Stimulated activated CD8-positive, alpha-beta memory T cell treated with anti-CD3 and anti-CD28 coated beads, Interleukin-12 subunit alpha, Interleukin-12 subunit beta, amount 100 ng/mL, for 1 hour (primary cell): ENCODE measurements around the gene RALB.

ENCODE experiments used
- DNase-seq: peaks from one replicate; pipeline ENCODE4 v3.0.0-alpha.2; 2020; ENCODE audit warnings: low read depth

Gene RALB

GRCh38 chr2:120262761-120263428 is 10.2 kb downstream of the RALB start:
- no peak for DNase-seq

DNA sequence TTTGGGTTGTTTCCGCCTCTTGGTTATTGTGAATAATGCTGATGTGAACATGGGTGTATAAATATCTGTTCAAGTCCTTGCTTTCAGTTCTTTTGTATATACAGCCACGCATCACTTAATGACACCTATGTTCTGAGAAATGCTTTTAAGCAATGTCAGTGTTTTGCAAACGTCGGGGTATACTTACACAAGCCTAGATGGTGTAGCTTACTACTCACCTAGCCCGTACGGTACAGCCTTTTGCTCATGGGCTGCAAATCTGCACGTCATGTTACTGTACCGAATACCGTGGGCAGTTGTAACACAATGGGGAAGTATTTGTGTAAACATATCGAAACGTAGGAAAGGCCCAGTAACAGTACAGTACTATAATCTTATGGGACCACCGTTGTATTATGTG is 12.4 kb downstream of the RALB start:
- no peak for DNase-seq

DNA sequence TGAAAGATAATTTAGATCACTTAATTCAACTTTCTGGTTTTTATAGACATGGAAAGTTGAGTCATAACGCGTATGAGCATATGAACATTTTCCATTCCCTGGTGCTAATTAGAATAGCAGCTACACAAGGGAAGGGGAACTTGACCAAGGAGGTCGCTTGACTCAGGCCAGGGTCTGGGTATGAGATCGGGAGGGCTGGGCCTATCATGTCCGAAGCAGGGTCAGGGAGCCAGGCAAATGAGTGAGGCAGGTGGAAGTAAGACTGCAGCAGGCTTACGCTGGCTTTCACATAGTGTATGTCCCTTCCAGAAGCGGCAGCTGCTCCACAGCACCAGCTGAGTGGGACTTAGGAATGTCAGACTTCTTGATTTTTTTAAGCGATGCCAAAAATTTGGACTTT is 14.7 kb downstream of the RALB start:
- DNase-seq = no peak

DNA sequence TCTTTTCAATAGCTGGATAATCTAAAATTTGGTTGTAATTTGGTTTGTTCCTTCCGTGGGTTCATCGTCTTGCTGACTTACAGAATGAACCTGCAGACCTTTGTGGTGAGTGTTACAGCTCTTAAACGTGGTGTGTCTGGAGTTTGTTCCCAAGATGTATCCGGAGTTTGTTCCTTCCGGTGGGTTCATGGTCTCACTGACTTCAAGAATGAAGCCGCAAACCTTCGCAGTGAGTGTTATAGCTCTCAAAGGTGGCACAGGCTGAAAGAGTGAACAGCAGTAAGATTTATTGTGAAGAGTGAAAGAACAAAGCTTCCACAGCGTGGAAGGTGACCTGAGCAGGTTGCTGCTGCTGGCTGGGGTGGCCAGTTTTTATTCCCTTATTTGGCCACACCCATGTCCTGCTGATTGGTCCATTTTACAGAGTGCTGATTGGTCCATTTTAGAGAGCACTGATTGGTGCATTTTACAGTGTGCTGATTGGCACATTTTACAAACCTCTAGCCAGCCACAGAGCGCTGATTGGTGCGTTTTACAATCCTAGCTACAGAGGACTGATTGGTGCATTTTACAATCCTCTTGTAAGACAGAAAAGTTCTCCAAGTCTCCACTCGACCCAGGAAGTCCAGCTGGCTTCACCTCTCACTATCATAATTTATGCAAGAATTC is 16.6 kb downstream of the RALB start:
- no peak for DNase-seq

- DNase-seq = no peak
Measured at GRCh38 chr2:120269816-120270215, 17.2 kb downstream of the RALB start.

GRCh38 chr2:120271711-120272379 is 19.2 kb downstream of the RALB start:
- no peak for DNase-seq

DNA sequence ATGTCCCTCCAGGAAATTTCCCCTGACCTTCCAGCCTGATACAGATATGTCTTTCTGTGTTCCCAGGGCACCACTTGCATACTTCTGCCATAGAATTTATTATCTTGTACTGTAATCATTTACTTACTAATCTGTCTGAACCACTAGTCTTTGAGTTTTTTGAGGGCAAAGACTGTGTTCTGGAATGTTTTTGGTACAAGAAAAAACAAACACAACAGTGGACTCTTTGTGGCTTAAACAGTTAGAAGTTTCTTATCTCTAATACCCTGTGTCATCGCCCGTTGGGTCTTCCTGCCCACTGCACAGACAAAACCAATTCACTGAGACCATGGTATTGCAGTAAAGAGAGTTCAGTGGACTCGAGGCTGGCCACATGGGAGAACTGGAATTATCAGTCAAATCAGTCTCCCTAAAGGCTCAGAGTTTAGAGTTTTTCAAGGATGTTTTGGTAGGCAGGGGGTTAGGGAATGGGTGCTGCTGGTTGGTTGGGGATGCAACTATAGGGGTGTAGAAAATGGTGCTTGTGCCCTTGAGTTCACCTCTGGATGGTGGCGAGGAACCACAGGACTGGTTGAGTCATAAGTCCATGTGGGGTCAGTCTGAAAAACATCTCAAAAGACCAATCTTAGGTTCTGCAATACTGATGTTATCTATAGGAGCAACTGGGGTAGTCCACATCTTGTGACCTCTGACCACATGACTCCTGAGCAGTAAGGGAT is 20.3 kb downstream of the RALB start:
- DNase-seq = no peak

DNA sequence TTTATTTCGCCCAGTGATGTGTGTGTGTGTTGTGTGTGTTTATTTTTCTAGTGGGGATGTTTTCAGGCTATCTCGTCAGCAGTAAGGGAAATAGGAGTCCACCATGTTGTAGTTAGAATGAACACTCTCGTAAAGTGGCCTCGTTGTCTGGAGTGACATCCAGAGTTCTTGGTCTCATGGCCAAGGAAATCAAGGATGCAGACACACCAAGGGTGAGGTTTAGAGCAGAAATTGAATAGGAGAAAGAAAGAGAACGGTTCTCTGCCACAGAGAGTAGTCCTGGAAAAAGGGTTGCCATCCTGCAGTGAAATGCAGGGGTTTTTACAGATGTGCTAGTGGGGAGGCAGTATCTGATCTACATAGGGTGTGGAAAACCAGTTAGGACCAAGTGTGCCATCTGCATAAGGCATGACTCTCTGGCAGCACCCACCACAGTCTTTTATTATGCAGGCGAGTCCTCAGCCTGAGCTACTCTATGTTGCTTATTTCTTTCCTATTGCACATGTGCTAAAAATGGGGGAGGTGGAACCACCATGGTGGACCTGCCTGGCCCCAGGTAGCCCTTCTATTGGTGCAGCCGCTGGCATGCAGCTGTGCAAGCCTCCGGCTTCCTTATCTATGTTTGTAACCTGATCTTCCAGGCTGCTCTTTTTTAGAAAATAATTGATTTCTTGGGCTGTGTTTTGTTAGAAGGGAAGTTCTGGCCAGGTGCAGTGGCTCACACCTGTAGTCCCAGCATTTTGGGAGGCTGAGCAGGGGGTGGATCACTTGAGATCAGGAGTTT is 23.2 kb downstream of the RALB start:
- no peak for DNase-seq

- DNase-seq = no peak
Measured at GRCh38 chr2:120277505-120278205, 25.0 kb downstream of the RALB start.

- no peak for DNase-seq
Measured at GRCh38 chr2:120278901-120279300, 26.2 kb downstream of the RALB start.

DNA sequence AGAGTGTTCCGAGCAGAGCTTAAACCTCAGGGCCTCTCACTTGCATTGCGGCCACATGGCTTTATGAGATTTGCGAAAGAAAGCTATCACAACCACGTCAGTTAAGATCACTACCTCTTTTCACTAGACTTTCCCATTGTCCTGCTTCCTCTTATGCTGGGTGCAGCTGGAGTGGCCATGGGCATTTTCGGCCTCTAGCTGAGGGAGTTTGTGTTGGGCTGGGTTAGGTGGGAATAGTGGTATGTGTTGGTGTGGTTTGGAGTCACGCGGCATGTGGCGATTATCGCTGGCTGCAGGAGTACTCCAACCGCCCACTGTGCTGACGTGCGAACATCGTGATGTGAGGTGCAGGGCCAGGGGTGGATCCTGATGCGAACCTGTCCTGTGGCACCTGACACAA is 27.1 kb downstream of the RALB start:
- DNase-seq = no peak

GRCh38 chr2:120283649-120284048 is 31.0 kb downstream of the RALB start:
- no peak for DNase-seq

- DNase-seq = no peak
Measured at GRCh38 chr2:120285056-120285455, 32.4 kb downstream of the RALB start.

DNA sequence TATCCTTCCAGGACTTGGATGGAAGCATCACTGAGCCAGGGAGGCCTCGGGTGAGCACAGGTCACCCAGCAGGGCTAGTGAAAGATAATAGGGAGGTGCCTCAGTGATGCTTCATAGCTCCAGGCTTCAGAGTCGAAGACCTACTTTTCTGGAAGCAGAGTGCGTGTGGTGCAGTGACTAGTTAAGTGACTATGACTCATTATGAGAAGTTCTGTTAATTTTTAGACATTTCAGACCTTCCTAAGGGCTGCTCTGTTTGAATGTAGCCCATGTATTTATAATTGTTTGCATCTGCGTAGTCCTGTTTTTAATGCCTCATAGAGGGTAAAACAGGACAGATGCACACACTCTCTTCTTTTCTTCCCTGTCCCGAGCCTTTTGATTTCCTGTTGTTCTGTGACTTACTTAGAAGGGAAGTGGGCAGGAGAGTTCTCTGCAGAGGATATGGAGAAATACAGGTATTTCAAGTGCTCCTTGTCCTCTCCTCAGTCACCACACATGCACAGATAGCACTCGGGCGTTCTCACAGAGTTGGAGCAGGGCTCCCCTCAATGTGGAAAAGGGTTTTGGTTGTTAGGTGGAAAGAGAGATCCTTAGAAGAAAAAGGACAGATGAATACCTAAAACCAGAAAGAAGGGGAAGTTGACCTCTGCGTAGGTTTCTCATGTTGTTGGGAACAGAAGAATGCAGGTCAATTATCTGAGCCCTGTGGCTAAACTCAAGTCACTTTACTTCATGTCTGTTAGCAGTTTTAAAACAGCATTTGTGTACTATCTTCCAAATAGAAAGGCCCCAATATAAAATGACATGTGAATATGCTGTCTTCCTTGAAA is 34.7 kb downstream of the RALB start:
- DNase-seq = no peak

DNA sequence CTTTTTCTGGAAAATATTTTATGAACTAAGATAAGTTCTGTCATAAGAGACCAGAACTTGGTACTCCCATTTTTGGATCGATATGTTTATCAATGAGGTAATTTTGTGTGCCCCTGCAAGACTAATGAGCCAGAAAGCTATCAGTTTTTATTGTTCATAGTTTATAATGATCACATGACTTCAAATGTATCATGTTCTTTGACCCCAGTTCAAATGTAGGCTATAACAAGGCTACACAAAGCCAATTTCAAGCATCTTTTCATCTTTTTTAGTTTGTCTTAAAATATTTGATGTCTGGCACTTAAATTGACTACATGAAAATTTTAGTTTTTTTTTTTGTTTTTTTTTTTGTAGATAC is 35.3 kb downstream of the RALB start:
- no peak for DNase-seq

GRCh38 chr2:120289221-120289906 is 36.7 kb downstream of the RALB start:
- DNase-seq = no peak

GRCh38 chr2:120290737-120291136 is 38.1 kb downstream of the RALB start:
- no peak for DNase-seq

GRCh38 chr2:120291401-120292311 is 39.0 kb downstream of the RALB start:
- DNase-seq = no peak
